Neuronal stem cell (in vitro differentiated cells): ENCODE results near the gene LOXHD1.

Source experiments
- DNase-seq: peaks from one replicate; pipeline ENCODE4 v3.0.0-alpha.2; 2013; ENCODE audit warnings: low spot score
- H2AFZ ChIP-seq: one replicate; pipeline ENCODE4 v1.6.1; 2013; ENCODE audit warnings: mild to moderate bottlenecking, low read length, inconsistent platforms
- H2AK5ac ChIP-seq: 2 replicates; pipeline ENCODE4 v1.6.1; 2013; ENCODE audit warnings: low read depth, mild to moderate bottlenecking, inconsistent platforms, low read length, moderate library complexity, mixed read lengths
- H2BK120ac ChIP-seq: 2 replicates; pipeline ENCODE4 v1.6.1; 2013; ENCODE audit warnings: low read depth, mild to moderate bottlenecking, inconsistent platforms, low read length, moderate library complexity, mixed read lengths
- H2BK12ac ChIP-seq: one replicate; pipeline ENCODE4 v1.6.1; 2013; ENCODE audit warnings: low read length, inconsistent platforms
- H2BK15ac ChIP-seq: 2 replicates; pipeline ENCODE4 v1.6.1; 2013; ENCODE audit warnings: mild to moderate bottlenecking, low read length, inconsistent platforms, mixed read lengths
- H2BK5ac ChIP-seq: one replicate; pipeline ENCODE4 v1.6.1; 2013; ENCODE audit warnings: inconsistent platforms, mild to moderate bottlenecking, low read length, moderate library complexity
- H3K14ac ChIP-seq: one replicate; pipeline ENCODE4 v1.6.1; 2013; ENCODE audit warnings: low read length, inconsistent platforms
- H3K18ac ChIP-seq: 2 replicates; pipeline ENCODE4 v1.6.1; 2013; ENCODE audit warnings: low read length, inconsistent platforms
- H3K23ac ChIP-seq: 2 replicates; pipeline ENCODE4 v1.6.1; 2013; ENCODE audit warnings: low read depth, mild to moderate bottlenecking, mixed read lengths, low read length, inconsistent platforms; ENCODE audit not compliant: poor library complexity
- H3K27ac ChIP-seq: replicated peaks from 3 replicates; pipeline ENCODE4 v1.5.1; 2013; ENCODE audit warnings: low read length, inconsistent platforms
- H3K27me3 ChIP-seq, 3 experiments: 2 replicates each; pipeline ENCODE4 v1.6.1; 2013; ENCODE audit warnings: low read length in 3 of 3, mild to moderate bottlenecking in 2 of 3, inconsistent platforms in 1 of 3, low read depth in 1 of 3, mixed read lengths in 1 of 3, moderate library complexity in 1 of 3; ENCODE audit not compliant: control insufficient read depth in 3 of 3, insufficient read depth in 3 of 3
- H3K36me3 ChIP-seq, 2 donors: replicated peaks in 1 of 2; 2 replicates each; pipeline ENCODE4 v1.6.1; 2013; ENCODE audit warnings: low read length in 2 of 2; ENCODE audit not compliant: control insufficient read depth in 2 of 2, insufficient read depth in 2 of 2
- H3K4ac ChIP-seq: 2 replicates; pipeline ENCODE4 v1.6.1; 2013; ENCODE audit warnings: inconsistent platforms, mild to moderate bottlenecking, low read length, moderate library complexity
- H3K4me1 ChIP-seq, 2 donors: 1 replicate in 1 of 2; 2 replicates in 1 of 2; pipeline ENCODE4 v1.6.1; 2013; ENCODE audit warnings: low read length in 2 of 2, low read depth in 1 of 2; ENCODE audit not compliant: control insufficient read depth in 2 of 2, insufficient read depth in 1 of 2
- H3K4me2 ChIP-seq: one replicate; pipeline ENCODE4 v1.6.1; 2013; ENCODE audit warnings: mild to moderate bottlenecking, low read length, inconsistent platforms; ENCODE audit not compliant: insufficient read depth, poor library complexity, severe bottlenecking
- H3K4me3 ChIP-seq, 2 donors: 2 replicates each; pipeline ENCODE4 v1.5.1; 2013; ENCODE audit warnings: low read length in 2 of 2, mild to moderate bottlenecking in 2 of 2, inconsistent platforms in 1 of 2, moderate library complexity in 1 of 2
- H3K79me1 ChIP-seq: one replicate; pipeline ENCODE4 v1.6.1; 2013; ENCODE audit warnings: low read depth, mild to moderate bottlenecking, inconsistent platforms, low read length, moderate library complexity
- H3K9ac ChIP-seq: one replicate; pipeline ENCODE4 v1.6.1; 2013; ENCODE audit warnings: mild to moderate bottlenecking, low read depth, low read length, inconsistent platforms; ENCODE audit not compliant: poor library complexity
- H3K9me3 ChIP-seq, 2 donors: replicated peaks in 1 of 2; 2 replicates each; pipeline versions ENCODE3 to v1.6.1; 2013; ENCODE audit warnings: low read length in 2 of 2, mild to moderate bottlenecking in 2 of 2, inconsistent platforms in 1 of 2, low read depth in 1 of 2, mixed read lengths in 1 of 2, moderate library complexity in 1 of 2; ENCODE audit not compliant: control insufficient read depth in 2 of 2, insufficient read depth in 1 of 2
- H4K8ac ChIP-seq: one replicate; pipeline ENCODE4 v1.6.1; 2013; ENCODE audit warnings: low read depth, mild to moderate bottlenecking, inconsistent platforms, low read length, moderate library complexity
- H4K91ac ChIP-seq: one replicate; pipeline ENCODE4 v1.6.1; 2013; ENCODE audit warnings: low read length, low read depth, mild to moderate bottlenecking, inconsistent platforms; ENCODE audit not compliant: poor library complexity
- WGBS, 2 donors: extraction: QIAGEN DNeasy Blood & Tissue Kit; methylation state at CpG; one replicate each; pipeline ENCODE4 v1.1.7; 2013; ENCODE audit warnings: missing lambda C conversion rate in 2 of 2, mixed read lengths in 1 of 2; ENCODE audit not compliant: insufficient read length in 2 of 2, insufficient replicate concordance in 1 of 2; ENCODE audit errors: extremely low coverage in 2 of 2; 5-methylcytosine and 5-hydroxymethylcytosine counted together

LOXHD1 gene

DNA sequence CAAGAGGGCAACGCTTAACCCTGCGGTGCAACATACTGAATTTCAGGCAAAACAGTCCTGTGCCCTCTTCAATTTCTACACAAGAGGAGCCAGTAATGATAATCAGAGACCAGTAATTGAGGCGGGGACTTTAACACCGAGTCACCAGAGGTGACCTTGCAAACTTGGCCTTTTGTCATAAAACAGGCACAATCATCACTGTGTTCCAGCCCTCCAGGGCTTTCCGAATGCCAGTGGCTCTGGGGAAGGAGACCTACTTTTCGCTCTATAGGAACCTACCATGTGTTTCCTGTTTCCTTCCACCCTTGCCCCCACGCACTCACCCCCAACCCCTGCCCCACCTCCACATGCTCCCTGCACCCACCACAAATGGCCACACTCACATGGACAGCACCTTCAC lies 47.2 kb upstream of the LOXHD1 start:
- no CpG with 5 or more reads among the region's 7 CpGs for WGBS, 2 donors
- Histone ChIP-seq H3K9ac (no peak overlapping the region), H3K79me1 (no peaks in the 10 kb centered on the region), H3K36me3 (no peaks in the 10 kb centered on the region), H3K18ac (no peak overlapping the region), H3K4ac (no peak overlapping the region), H2AK5ac (no peak overlapping the region), H3K14ac (no peak overlapping the region), H4K91ac (no peak overlapping the region), H3K9me3 (no peaks in the 10 kb centered on the region), H3K4me3 (no peak overlapping the region), H3K27me3 (peaks cover 0 to 16% (median 0%) of the 10 kb centered on the region in 3 experiments), H2BK15ac (no peak overlapping the region), H3K27ac (no peak overlapping the region), H3K23ac (no peak overlapping the region), H2BK12ac (no peak overlapping the region), H2AFZ (no peak overlapping the region), H4K8ac (no peak overlapping the region), H3K4me2 (no peak overlapping the region), H2BK5ac (no peak overlapping the region), H2BK120ac (no peak overlapping the region), H3K4me1 (peaks cover 0 to 6% of the 10 kb centered on the region in 2 donors)
- DNase-seq = no peak

- no peak overlapping the region for H3K4me2 ChIP-seq
- H2AK5ac ChIP-seq = no peak overlapping the region
- H3K18ac ChIP-seq = peak overlapping the region; percentile 25
- H3K4me1 ChIP-seq = peaks cover 0 to 6% of the 10 kb centered on the region in 2 donors
- no peak overlapping the region for H2AFZ ChIP-seq
- no peaks in the 10 kb centered on the region for H3K9me3 ChIP-seq
- no peak overlapping the region for H4K8ac ChIP-seq
- H4K91ac ChIP-seq = no peak overlapping the region
- no peak for DNase-seq
- no peak overlapping the region for H2BK12ac ChIP-seq
- WGBS, 2 donors = no CpG with 5 or more reads among the region's 6 CpGs
- no peaks in the 10 kb centered on the region for H3K79me1 ChIP-seq
- no peak overlapping the region for H3K4me3 ChIP-seq
- peaks cover 0 to 14% (median 0%) of the 10 kb centered on the region in 3 experiments for H3K27me3 ChIP-seq
- H2BK15ac ChIP-seq = peak overlapping the region; percentile 7
- peak overlapping the region; percentile 2 for H3K14ac ChIP-seq
- H3K4ac ChIP-seq = no peak overlapping the region
- H2BK5ac ChIP-seq = no peak overlapping the region
- no peak overlapping the region for H3K23ac ChIP-seq
- H3K9ac ChIP-seq = peak overlapping the region; percentile 9
- H3K36me3 ChIP-seq = no peaks in the 10 kb centered on the region
- H3K27ac ChIP-seq = no peak overlapping the region
- no peak overlapping the region for H2BK120ac ChIP-seq
These were observed 45.5 kb upstream of the LOXHD1 start for GRCh38 chr18:46702471-46702870.

GRCh38 chr18:46700066-46700824 lies 43.2 kb upstream of the LOXHD1 start:
- no peak overlapping the region for H2BK5ac ChIP-seq
- no peak for DNase-seq
- no peak overlapping the region for H4K8ac ChIP-seq
- no peak overlapping the region for H2AK5ac ChIP-seq
- no peak overlapping the region for H2BK120ac ChIP-seq
- peaks cover 0 to 9% (median 0%) of the 10 kb centered on the region in 3 experiments for H3K27me3 ChIP-seq
- no peak overlapping the region for H3K18ac ChIP-seq
- no peak overlapping the region for H3K9ac ChIP-seq
- H2AFZ ChIP-seq = no peak overlapping the region
- no peak overlapping the region for H3K23ac ChIP-seq
- no peak overlapping the region for H3K27ac ChIP-seq
- no peaks in the 10 kb centered on the region for H3K36me3 ChIP-seq
- no peak overlapping the region for H2BK15ac ChIP-seq
- peaks cover 0 to 3% of the 10 kb centered on the region in 2 donors for H3K4me1 ChIP-seq
- no peak overlapping the region for H2BK12ac ChIP-seq
- no peak overlapping the region for H4K91ac ChIP-seq
- H3K9me3 ChIP-seq = no peaks in the 10 kb centered on the region
- H3K4ac ChIP-seq = no peak overlapping the region
- H3K4me3 ChIP-seq = no peak overlapping the region
- H3K4me2 ChIP-seq = no peak overlapping the region
- no peak overlapping the region for H3K14ac ChIP-seq
- no peaks in the 10 kb centered on the region for H3K79me1 ChIP-seq
- WGBS, 2 donors = no CpG with 5 or more reads among the region's 5 CpGs

DNA sequence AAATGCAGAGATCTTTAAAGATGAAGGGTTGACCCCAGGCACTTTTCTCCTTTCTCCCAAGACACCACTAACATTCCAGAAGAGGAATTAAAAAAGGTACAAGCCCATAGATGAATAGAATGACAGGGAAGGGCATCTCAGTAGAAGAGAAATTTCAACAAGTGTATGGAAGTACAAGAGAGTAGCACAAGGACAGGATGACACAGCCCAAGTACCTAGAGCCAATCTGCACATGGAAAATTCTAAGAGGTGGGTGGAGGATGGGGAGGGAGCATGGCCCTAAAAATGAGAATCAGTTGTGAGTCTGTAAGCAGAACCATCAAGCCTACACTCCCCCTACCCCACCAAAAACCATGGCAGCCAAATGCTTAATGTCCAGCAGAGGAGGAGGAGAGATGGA lies 39.7 kb upstream of the LOXHD1 start:
- H3K4me2 ChIP-seq = no peak overlapping the region
- DNase-seq = no peak
- H3K4me3 ChIP-seq = no peak overlapping the region
- H3K79me1 ChIP-seq = no peaks in the 10 kb centered on the region
- no peak overlapping the region for H3K23ac ChIP-seq
- peaks cover 0 to 3% of the 10 kb centered on the region in 2 donors for H3K4me1 ChIP-seq
- H2BK12ac ChIP-seq = no peak overlapping the region
- no peak overlapping the region for H2BK5ac ChIP-seq
- H2BK120ac ChIP-seq = no peak overlapping the region
- no peak overlapping the region for H3K4ac ChIP-seq
- no peaks in the 10 kb centered on the region for H3K9me3 ChIP-seq
- H2AK5ac ChIP-seq = no peak overlapping the region
- no peak overlapping the region for H3K18ac ChIP-seq
- no peak overlapping the region for H3K9ac ChIP-seq
- H4K8ac ChIP-seq = no peak overlapping the region
- no peak overlapping the region for H3K27ac ChIP-seq
- no peaks in the 10 kb centered on the region for H3K36me3 ChIP-seq
- H2BK15ac ChIP-seq = no peak overlapping the region
- peaks cover 0 to 2% (median 0%) of the 10 kb centered on the region in 3 experiments for H3K27me3 ChIP-seq
- H2AFZ ChIP-seq = no peak overlapping the region
- no peak overlapping the region for H4K91ac ChIP-seq
- H3K14ac ChIP-seq = no peak overlapping the region
